Transverse colon (tissue), 4 donors: ENCODE measurements around the gene EIF4E2.

Source experiments
- CTCF ChIP-seq, 5 experiments: fragments of 200-600 bp in 3 of 5; fragments of 450-650 bp in 2 of 5; sonication (generic) in 3 of 5; IDR thresholded peaks; 1 replicate in 2 of 5; 2 replicates in 3 of 5; pipeline ENCODE4 v1.5.1; 2016 to 2017; ENCODE audit warnings: antibody characterized with exemption in 5 of 5, inconsistent platforms in 3 of 5, mild to moderate bottlenecking in 2 of 5, moderate library complexity in 1 of 5
- EP300 ChIP-seq: sonication (generic); formaldehyde crosslinking; IDR thresholded peaks from one replicate; pipeline ENCODE4 v1.6.1; 2017; ENCODE audit warnings: antibody characterized with exemption, low read depth
- POLR2A ChIP-seq: fragments of 450-650 bp; IDR thresholded peaks from one replicate; pipeline ENCODE4 v1.6.1; 2016; ENCODE audit warnings: antibody characterized with exemption, mild to moderate bottlenecking, moderate library complexity
- POLR2AphosphoS5 ChIP-seq, 3 donors: sonication (generic); formaldehyde crosslinking; IDR thresholded peaks; one replicate each; pipeline ENCODE4 v1.6.1; 2016; ENCODE audit warnings: antibody characterized with exemption in 3 of 3

DNA sequence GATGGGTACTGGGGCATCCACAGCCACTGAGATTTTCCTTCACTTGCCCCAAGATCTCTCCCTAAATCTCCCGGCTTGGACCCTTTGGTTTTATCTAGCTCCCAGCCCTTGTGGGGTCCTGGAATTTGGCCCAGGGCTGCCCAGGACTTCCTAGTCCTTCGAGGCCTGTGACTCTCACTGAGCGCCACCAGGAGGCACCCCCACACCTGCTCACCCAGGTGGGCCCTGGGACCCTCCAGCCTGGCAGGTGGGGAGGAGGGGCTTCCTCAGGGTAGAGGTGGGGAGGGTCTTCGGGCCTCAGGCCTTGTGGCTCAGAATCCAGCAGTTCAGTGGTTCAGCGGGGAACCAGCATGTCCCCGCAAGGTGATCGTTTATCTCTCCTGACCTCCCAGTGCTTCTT is 42.2 kb upstream of the EIF4E2 start:
- no peak for TF ChIP-seq CTCF (IDR thresholded peaks at IDR 0.05)
- no peak for TF ChIP-seq POLR2AphosphoS5 (IDR thresholded peaks at IDR 0.05)
- no peak for TF ChIP-seq EP300
- TF ChIP-seq POLR2A, result no peak
